ENCODE measurements around the gene PAMR1. TPM values are rescaled to one million over a fixed set of nuclear protein-coding genes. Genes with fewer than 3 reads are reported as not detected.
A peak's percentile ranks its signal among the peaks of the same experiment; 100 is the strongest.

PAMR1 gene
- total RNA-seq, 2 donors from 2014 or later = 3.8 to 8.0 TPM

- DNase-seq (no peak), ATAC-seq (no peak)
- intact Hi-C loops (cut with DNase I, micrococcal nuclease) = no loop called here
These were observed 47.5 kb downstream of the PAMR1 start for GRCh38 chr11:35477901-35478300.

GRCh38 chr11:35474688-35475087, 50.7 kb downstream of the PAMR1 start:
- DNase-seq = peak in 1 of 2 donors; percentile 28
- intact Hi-C loops (cut with DNase I, micrococcal nuclease) = no loop called here
- peak; percentile 70 for ATAC-seq

GRCh38 chr11:35473795-35474374, 51.5 kb downstream of the PAMR1 start:
- DNase-seq = no peak
- ATAC-seq = peak; percentile 80
- intact Hi-C loops (cut with DNase I, micrococcal nuclease) = no loop called here

- intact Hi-C loops (cut with DNase I, micrococcal nuclease) = no loop called here
- DNase-seq = no peak
- ATAC-seq = no peak
These were observed 54.8 kb downstream of the PAMR1 start for GRCh38 chr11:35470616-35471015.

- DNase-seq = no peak
- ATAC-seq = no peak
- intact Hi-C loops (cut with DNase I, micrococcal nuclease) = no loop called here
These were observed 59.4 kb downstream of the PAMR1 start for GRCh38 chr11:35466058-35466457.

- no peak for DNase-seq
- peak; percentile 50 for ATAC-seq
These were observed 61.1 kb downstream of the PAMR1 start for GRCh38 chr11:35464308-35464707.

GRCh38 chr11:35463331-35463751, 62.1 kb downstream of the PAMR1 start:
- intact Hi-C loops (cut with DNase I, micrococcal nuclease) = no loop called here

More at GRCh38 chr11:35464308-35464707, 61.1 kb downstream of the PAMR1 start:
- intact Hi-C loops (cut with DNase I, micrococcal nuclease) = no loop called here

GRCh38 chr11:35461917-35462538, 63.4 kb downstream of the PAMR1 start:
- DNase-seq (no peak), ATAC-seq (no peak)
- intact Hi-C loops (cut with DNase I, micrococcal nuclease) = no loop called here

More at GRCh38 chr11:35463331-35463751, 62.1 kb downstream of the PAMR1 start:
- no peak for DNase-seq
- no peak for ATAC-seq

- ATAC-seq (no peak), DNase-seq (no peak)
- intact Hi-C loops (cut with DNase I, micrococcal nuclease) = no loop called here
These were observed 65.9 kb downstream of the PAMR1 start for GRCh38 chr11:35459489-35459888.

GRCh38 chr11:35458846-35459245, 66.6 kb downstream of the PAMR1 start:
- intact Hi-C loops (cut with DNase I, micrococcal nuclease) = no loop called here
- ATAC-seq (no peak), DNase-seq (no peak)

GRCh38 chr11:35454362-35454761, 71.1 kb downstream of the PAMR1 start:
- no peak for ATAC-seq
- no peak for DNase-seq
- intact Hi-C loops (cut with DNase I, micrococcal nuclease) = no loop called here

GRCh38 chr11:35436581-35437250, 88.7 kb downstream of the PAMR1 start:
- intact Hi-C loops (cut with DNase I, micrococcal nuclease) = no loop called here

GRCh38 chr11:35433588-35433987, 91.8 kb downstream of the PAMR1 start:
- intact Hi-C loops (cut with DNase I, micrococcal nuclease) = no loop called here

More at GRCh38 chr11:35436581-35437250, 88.7 kb downstream of the PAMR1 start:
- DNase-seq (no peak), ATAC-seq (no peak)

GRCh38 chr11:35432464-35432863, 93.0 kb downstream of the PAMR1 start:
- DNase-seq (no peak), ATAC-seq (no peak)
- intact Hi-C loops (cut with DNase I, micrococcal nuclease) = no loop called here

More at GRCh38 chr11:35433588-35433987, 91.8 kb downstream of the PAMR1 start:
- no peak for ATAC-seq
- no peak for DNase-seq

GRCh38 chr11:35427071-35427470, 98.3 kb downstream of the PAMR1 start:
- intact Hi-C loops (cut with DNase I, micrococcal nuclease) = no loop called here
- DNase-seq (no peak), ATAC-seq (no peak)

- no peak for ATAC-seq
- intact Hi-C loops (cut with DNase I, micrococcal nuclease) = no loop called here
These were observed 99.1 kb downstream of the PAMR1 start for GRCh38 chr11:35426351-35426750.

GRCh38 chr11:35425603-35426212, 99.7 kb downstream of the PAMR1 start:
- DNase-seq (no peak), ATAC-seq (no peak)
- intact Hi-C loops (cut with DNase I, micrococcal nuclease) = no loop called here

More at GRCh38 chr11:35426351-35426750, 99.1 kb downstream of the PAMR1 start:
- no peak for DNase-seq

- intact Hi-C loops (cut with DNase I, micrococcal nuclease) = no loop called here
- ATAC-seq = no peak
- DNase-seq = no peak
These were observed 101.1 kb downstream of the PAMR1 start for GRCh38 chr11:35424157-35424940.

- DNase-seq = no peak
- intact Hi-C loops (cut with DNase I, micrococcal nuclease) = no loop called here
- ATAC-seq = no peak
These were observed 105.0 kb downstream of the PAMR1 start for GRCh38 chr11:35420371-35420770.
